Liver (tissue), 9 donors: Measurements from ENCODE around the gene SEC62. TPM values are rescaled to one million over a fixed set of nuclear protein-coding genes. Genes with fewer than 3 reads are reported as not detected.
A peak's percentile ranks its signal among the peaks of the same experiment; 100 is the strongest.

ENCODE experiments used
- DNase-seq: peaks from one replicate; pipeline ENCODE4 v3.0.0-alpha.2; 2017; ENCODE audit warnings: low spot score
- H3K27ac ChIP-seq, 2 donors: one replicate each; pipeline ENCODE4 v1.7.0; 2013; ENCODE audit warnings: inconsistent platforms in 2 of 2, low read length in 2 of 2, control low read depth in 1 of 2, low read depth in 1 of 2, mild to moderate bottlenecking in 1 of 2
- H3K27me3 ChIP-seq, 4 donors: one replicate each; pipeline versions ENCODE4 v1.6.1 to v1.7.0; 2013; ENCODE audit warnings: low read length in 3 of 4, inconsistent platforms in 1 of 4, mild to moderate bottlenecking in 1 of 4, moderate library complexity in 1 of 4; ENCODE audit not compliant: control insufficient read depth in 4 of 4, insufficient read depth in 4 of 4
- H3K36me3 ChIP-seq, 4 donors: one replicate each; pipeline versions ENCODE4 v1.6.1 to v1.7.0; 2013; ENCODE audit warnings: low read length in 3 of 4, mild to moderate bottlenecking in 3 of 4, low read depth in 1 of 4, moderate library complexity in 1 of 4; ENCODE audit not compliant: control insufficient read depth in 4 of 4, insufficient read depth in 3 of 4
- H3K4me1 ChIP-seq, 4 donors: one replicate each; pipeline versions ENCODE4 v1.6.1 to v1.7.0; 2013; ENCODE audit warnings: low read length in 3 of 4, mild to moderate bottlenecking in 3 of 4, moderate library complexity in 1 of 4; ENCODE audit not compliant: control insufficient read depth in 4 of 4, insufficient read depth in 4 of 4
- H3K4me3 ChIP-seq, 3 donors: one replicate each; pipeline versions ENCODE4 v1.6.1 to v1.7.0; 2013; ENCODE audit warnings: low read length in 3 of 3, control low read depth in 1 of 3, low read depth in 1 of 3, mild to moderate bottlenecking in 1 of 3
- H3K9ac ChIP-seq, 2 donors: one replicate each; pipeline ENCODE4 v1.7.0; 2013; ENCODE audit warnings: low read length in 2 of 2, mild to moderate bottlenecking in 2 of 2, moderate library complexity in 2 of 2, control low read depth in 1 of 2, low read depth in 1 of 2
- H3K9me3 ChIP-seq, 4 donors: one replicate each; pipeline versions ENCODE4 v1.6.1 to v1.7.0; 2013; ENCODE audit warnings: low read length in 3 of 4; ENCODE audit not compliant: control insufficient read depth in 4 of 4
- ATF3 ChIP-seq: IDR thresholded peaks from 2 replicates; pipeline ENCODE4 v1.6.1; 2016; ENCODE audit warnings: antibody characterized with exemption
- EGR1 ChIP-seq, 2 donors: IDR thresholded peaks; 2 replicates each; pipeline ENCODE4 v1.6.1; 2016 to 2018; ENCODE audit warnings: antibody characterized with exemption in 2 of 2, low read depth in 2 of 2
- FOXA1 ChIP-seq: IDR thresholded peaks from 2 replicates; pipeline ENCODE4 v1.6.1; 2016; ENCODE audit warnings: antibody characterized with exemption
- FOXA2 ChIP-seq: IDR thresholded peaks from 2 replicates; pipeline ENCODE4 v1.6.1; 2016; ENCODE audit warnings: antibody characterized with exemption
- GABPA ChIP-seq, 2 donors: IDR thresholded peaks in 1 of 2; conservative IDR thresholded peaks in 1 of 2; 2 replicates each; pipeline ENCODE4 v1.6.1; 2016; ENCODE audit warnings: antibody characterized with exemption in 2 of 2, mild to moderate bottlenecking in 1 of 2, moderate library complexity in 1 of 2
- HNF4A ChIP-seq, 2 donors: conservative IDR thresholded peaks; 2 replicates each; pipeline ENCODE4 v1.6.1; 2016; ENCODE audit warnings: antibody characterized with exemption in 2 of 2, mild to moderate bottlenecking in 2 of 2
- HNF4G ChIP-seq: IDR thresholded peaks from 2 replicates; pipeline ENCODE4 v1.6.1; 2016; ENCODE audit warnings: antibody characterized with exemption
- JUND ChIP-seq, 2 donors: IDR thresholded peaks; 2 replicates each; pipeline ENCODE4 v1.6.1; 2016; ENCODE audit warnings: antibody characterized with exemption in 2 of 2
- NR2F2 ChIP-seq: IDR thresholded peaks from 2 replicates; pipeline ENCODE4 v1.6.1; 2016; ENCODE audit warnings: antibody characterized with exemption
- RAD21 ChIP-seq, 2 donors: IDR thresholded peaks; 2 replicates each; pipeline ENCODE4 v1.6.1; 2016; ENCODE audit warnings: antibody characterized with exemption in 2 of 2, mild to moderate bottlenecking in 2 of 2
- RXRA ChIP-seq, 2 donors: IDR thresholded peaks; 2 replicates each; pipeline ENCODE4 v1.6.1; 2017 to 2018; ENCODE audit warnings: antibody characterized with exemption in 2 of 2, mild to moderate bottlenecking in 1 of 2
- SP1 ChIP-seq: IDR thresholded peaks from 2 replicates; pipeline ENCODE4 v1.6.1; 2018; ENCODE audit warnings: antibody characterized with exemption, mild to moderate bottlenecking
- TAF1 ChIP-seq: conservative IDR thresholded peaks from 2 replicates; pipeline ENCODE4 v1.6.1; 2016; ENCODE audit warnings: antibody characterized with exemption, mild to moderate bottlenecking
- YY1 ChIP-seq: IDR thresholded peaks from 2 replicates; pipeline ENCODE4 v1.6.1; 2016; ENCODE audit warnings: antibody characterized with exemption, mild to moderate bottlenecking
- ZBTB33 ChIP-seq: IDR thresholded peaks from 2 replicates; pipeline ENCODE4 v1.6.1; 2016; ENCODE audit warnings: antibody characterized with exemption
- WGBS: extraction: QIAGEN DNeasy Blood & Tissue Kit; methylation state at CpG from one replicate; pipeline ENCODE4 v1.1.7; 2013; 5-methylcytosine and 5-hydroxymethylcytosine counted together
- polyA plus RNA-seq, 2 donors: library from polyadenylated mRNA; stranded (reverse) in 1 of 2; unstranded in 1 of 2; fragments of 200-250 nt in 1 of 2; fragments of >200 nt in 1 of 2; fragmentation: Nextera tagmentation in 1 of 2; extraction: Ambion mirVana in 1 of 2; gene quantifications; one replicate each; pipeline versions ENCODE4 v1.2.1 to v1.2.3, GENCODE V29; 2013 to 2015
- total RNA-seq, 2 donors: library from RNA; depleted of rRNA; stranded (reverse); fragments of >200 nt; gene quantifications; one replicate each; pipeline ENCODE4 v1.2.3, GENCODE V29; 2014
- TF ChIP-seq, protein P1 (sequence below): IDR thresholded peaks from 2 replicates; pipeline ENCODE4 v1.6.1; 2016; ENCODE audit warnings: antibody characterized with exemption, mild to moderate bottlenecking
- TF ChIP-seq, protein P2 (sequence below): IDR thresholded peaks from 2 replicates; pipeline ENCODE4 v1.6.1; 2016; ENCODE audit warnings: antibody characterized with exemption
- TF ChIP-seq, protein P3 (sequence below): fragments of 150-350 bp; IDR thresholded peaks from 2 replicates; pipeline ENCODE4 v1.5.1; 2017; ENCODE audit warnings: improper control_type of control experiment, low read depth, low read length; ENCODE audit not compliant: missing input control
- donor health status: healthy.
- donor health status: healthy.
- donor health status: healthy.
- donor health status: healthy.
- donor health status: healthy.

SEC62 gene
- total and polyA plus RNA-seq, 4 donors, result 40.1 to 200 (median 63.3) TPM

DNA sequence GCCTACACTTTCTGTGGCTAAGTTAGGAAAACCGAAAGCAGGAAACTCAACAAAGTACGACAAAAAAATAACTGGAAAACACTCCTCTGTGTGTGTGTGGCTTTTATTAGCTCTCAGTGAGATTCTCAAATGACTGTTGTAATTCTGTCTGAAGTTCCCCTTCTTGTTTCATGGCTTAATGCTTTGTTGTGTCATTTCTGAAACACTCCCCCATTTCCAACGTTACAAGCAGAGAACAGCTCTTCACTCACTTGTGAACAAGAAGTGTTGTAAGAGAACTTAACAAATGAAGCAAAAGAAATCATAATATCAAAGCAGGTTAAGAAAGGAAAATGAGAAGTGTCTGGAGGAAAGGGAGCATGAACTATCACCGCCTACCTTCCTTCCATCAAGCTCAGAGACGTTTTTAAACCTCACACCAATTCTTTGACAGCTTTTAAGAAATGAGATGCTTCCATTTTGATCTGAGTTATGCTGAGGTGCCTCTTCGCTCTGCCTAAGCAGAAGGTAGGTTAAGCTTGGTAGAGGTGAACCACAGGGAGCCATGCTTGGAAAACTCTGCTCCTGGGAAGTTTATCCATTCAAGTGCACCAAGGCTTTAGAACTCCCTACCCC lies 12.4 kb upstream of the SEC62 start:
- Histone ChIP-seq H3K9me3 (no peaks in the 10 kb centered on the region), H3K9ac (no peak overlapping the region), H3K27me3 (no peaks in the 10 kb centered on the region), H3K4me3 (no peak overlapping the region), H3K36me3 (no peaks in the 10 kb centered on the region), H3K27ac (peak overlapping the region in 1 of 2 donors; percentile 46), H3K4me1 (no peaks in the 10 kb centered on the region)
- TF ChIP-seq RAD21 (IDR thresholded peaks at IDR 0.05) (no peak), EGR1 (IDR thresholded peaks at IDR 0.05; ENCODE audit: low read depth in 2 of 2) (no peak), ATF3 (no peak), RXRA (IDR thresholded peaks at IDR 0.05) (no peak), HNF4A (conservative IDR thresholded peaks at IDR 0.05) (no peak), YY1 (no peak)
- TF ChIP-seq, protein P1, sequence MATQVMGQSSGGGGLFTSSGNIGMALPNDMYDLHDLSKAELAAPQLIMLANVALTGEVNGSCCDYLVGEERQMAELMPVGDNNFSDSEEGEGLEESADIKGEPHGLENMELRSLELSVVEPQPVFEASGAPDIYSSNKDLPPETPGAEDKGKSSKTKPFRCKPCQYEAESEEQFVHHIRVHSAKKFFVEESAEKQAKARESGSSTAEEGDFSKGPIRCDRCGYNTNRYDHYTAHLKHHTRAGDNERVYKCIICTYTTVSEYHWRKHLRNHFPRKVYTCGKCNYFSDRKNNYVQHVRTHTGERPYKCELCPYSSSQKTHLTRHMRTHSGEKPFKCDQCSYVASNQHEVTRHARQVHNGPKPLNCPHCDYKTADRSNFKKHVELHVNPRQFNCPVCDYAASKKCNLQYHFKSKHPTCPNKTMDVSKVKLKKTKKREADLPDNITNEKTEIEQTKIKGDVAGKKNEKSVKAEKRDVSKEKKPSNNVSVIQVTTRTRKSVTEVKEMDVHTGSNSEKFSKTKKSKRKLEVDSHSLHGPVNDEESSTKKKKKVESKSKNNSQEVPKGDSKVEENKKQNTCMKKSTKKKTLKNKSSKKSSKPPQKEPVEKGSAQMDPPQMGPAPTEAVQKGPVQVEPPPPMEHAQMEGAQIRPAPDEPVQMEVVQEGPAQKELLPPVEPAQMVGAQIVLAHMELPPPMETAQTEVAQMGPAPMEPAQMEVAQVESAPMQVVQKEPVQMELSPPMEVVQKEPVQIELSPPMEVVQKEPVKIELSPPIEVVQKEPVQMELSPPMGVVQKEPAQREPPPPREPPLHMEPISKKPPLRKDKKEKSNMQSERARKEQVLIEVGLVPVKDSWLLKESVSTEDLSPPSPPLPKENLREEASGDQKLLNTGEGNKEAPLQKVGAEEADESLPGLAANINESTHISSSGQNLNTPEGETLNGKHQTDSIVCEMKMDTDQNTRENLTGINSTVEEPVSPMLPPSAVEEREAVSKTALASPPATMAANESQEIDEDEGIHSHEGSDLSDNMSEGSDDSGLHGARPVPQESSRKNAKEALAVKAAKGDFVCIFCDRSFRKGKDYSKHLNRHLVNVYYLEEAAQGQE, result no peak
- 75% methylated on average over 6 of the region's 6 CpGs for WGBS
- DNase-seq, result no peak

GRCh38 chr3:169955406-169955805 lies 11.2 kb upstream of the SEC62 start:
- no peak for DNase-seq
- Histone ChIP-seq H3K27me3 (no peaks in the 10 kb centered on the region), H3K4me3 (no peak overlapping the region), H3K9ac (no peak overlapping the region), H3K4me1 (no peaks in the 10 kb centered on the region), H3K36me3 (no peaks in the 10 kb centered on the region), H3K9me3 (no peaks in the 10 kb centered on the region), H3K27ac (no peak overlapping the region)
- WGBS, result 88% methylated on average over 2 of the region's 2 CpGs
- TF ChIP-seq SP1 (no peak), GABPA (IDR thresholded peaks at IDR 0.05 in 1 of 2, conservative IDR thresholded peaks at IDR 0.05 in 1 of 2) (no peak), EGR1 (IDR thresholded peaks at IDR 0.05; ENCODE audit: low read depth in 2 of 2) (no peak), HNF4A (conservative IDR thresholded peaks at IDR 0.05) (no peak), HNF4G (no peak), YY1 (no peak), NR2F2 (no peak), RAD21 (IDR thresholded peaks at IDR 0.05) (no peak), FOXA1 (no peak), TAF1 (no peak), ATF3 (no peak), ZBTB33 (no peak), RXRA (IDR thresholded peaks at IDR 0.05) (no peak), JUND (IDR thresholded peaks at IDR 0.05) (no peak), FOXA2 (no peak)
- TF ChIP-seq, protein P2, sequence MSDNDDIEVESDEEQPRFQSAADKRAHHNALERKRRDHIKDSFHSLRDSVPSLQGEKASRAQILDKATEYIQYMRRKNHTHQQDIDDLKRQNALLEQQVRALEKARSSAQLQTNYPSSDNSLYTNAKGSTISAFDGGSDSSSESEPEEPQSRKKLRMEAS, result no peak
- TF ChIP-seq, protein P3, sequence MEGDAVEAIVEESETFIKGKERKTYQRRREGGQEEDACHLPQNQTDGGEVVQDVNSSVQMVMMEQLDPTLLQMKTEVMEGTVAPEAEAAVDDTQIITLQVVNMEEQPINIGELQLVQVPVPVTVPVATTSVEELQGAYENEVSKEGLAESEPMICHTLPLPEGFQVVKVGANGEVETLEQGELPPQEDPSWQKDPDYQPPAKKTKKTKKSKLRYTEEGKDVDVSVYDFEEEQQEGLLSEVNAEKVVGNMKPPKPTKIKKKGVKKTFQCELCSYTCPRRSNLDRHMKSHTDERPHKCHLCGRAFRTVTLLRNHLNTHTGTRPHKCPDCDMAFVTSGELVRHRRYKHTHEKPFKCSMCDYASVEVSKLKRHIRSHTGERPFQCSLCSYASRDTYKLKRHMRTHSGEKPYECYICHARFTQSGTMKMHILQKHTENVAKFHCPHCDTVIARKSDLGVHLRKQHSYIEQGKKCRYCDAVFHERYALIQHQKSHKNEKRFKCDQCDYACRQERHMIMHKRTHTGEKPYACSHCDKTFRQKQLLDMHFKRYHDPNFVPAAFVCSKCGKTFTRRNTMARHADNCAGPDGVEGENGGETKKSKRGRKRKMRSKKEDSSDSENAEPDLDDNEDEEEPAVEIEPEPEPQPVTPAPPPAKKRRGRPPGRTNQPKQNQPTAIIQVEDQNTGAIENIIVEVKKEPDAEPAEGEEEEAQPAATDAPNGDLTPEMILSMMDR, result no peak
- TF ChIP-seq, protein P1, result no peak
